ENCODE results near the gene ARHGAP24. TPM values are rescaled to one million over a fixed set of nuclear protein-coding genes. Genes with fewer than 3 reads are reported as not detected.

The ARHGAP24 gene
- total RNA-seq, 2 donors from 2014 or later = 4.2 to 5.2 TPM

DNA sequence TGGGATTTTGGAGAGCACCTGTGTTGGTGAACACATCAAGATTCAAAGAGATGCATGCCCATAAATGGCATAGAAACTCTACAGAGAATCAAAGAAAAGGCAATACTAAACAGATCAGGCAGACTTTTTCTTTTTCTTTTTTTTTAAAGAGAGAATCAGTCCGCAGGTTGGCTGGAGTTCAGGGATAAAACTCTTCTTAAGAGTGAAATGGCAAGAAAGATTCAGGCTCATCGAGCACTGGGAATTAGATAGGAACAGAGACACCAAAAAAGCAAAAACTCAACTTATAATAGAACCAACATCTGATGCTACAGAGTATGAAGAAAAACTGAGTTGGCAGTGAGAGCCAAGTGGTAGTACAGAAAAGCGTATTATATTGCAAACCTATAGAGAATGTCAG, 314.3 kb downstream of the ARHGAP24 start:
- DNase-seq = no peak
- Histone ChIP-seq H3K36me3 (no peaks in the 10 kb centered on the region), H3K9ac (ENCODE audit: low read depth in 2 of 2, low read length in 2 of 2) (no peak overlapping the region), H3K27ac (no peak overlapping the region), H3K9me3 (no peaks in the 10 kb centered on the region), H3K27me3 (no peaks in the 10 kb centered on the region), H3K4me3 (no peak overlapping the region), H3K4me1 (no peaks in the 10 kb centered on the region)
- intact Hi-C loops (cut with DNase I) = no loop called here
- TF ChIP-seq, protein P1, sequence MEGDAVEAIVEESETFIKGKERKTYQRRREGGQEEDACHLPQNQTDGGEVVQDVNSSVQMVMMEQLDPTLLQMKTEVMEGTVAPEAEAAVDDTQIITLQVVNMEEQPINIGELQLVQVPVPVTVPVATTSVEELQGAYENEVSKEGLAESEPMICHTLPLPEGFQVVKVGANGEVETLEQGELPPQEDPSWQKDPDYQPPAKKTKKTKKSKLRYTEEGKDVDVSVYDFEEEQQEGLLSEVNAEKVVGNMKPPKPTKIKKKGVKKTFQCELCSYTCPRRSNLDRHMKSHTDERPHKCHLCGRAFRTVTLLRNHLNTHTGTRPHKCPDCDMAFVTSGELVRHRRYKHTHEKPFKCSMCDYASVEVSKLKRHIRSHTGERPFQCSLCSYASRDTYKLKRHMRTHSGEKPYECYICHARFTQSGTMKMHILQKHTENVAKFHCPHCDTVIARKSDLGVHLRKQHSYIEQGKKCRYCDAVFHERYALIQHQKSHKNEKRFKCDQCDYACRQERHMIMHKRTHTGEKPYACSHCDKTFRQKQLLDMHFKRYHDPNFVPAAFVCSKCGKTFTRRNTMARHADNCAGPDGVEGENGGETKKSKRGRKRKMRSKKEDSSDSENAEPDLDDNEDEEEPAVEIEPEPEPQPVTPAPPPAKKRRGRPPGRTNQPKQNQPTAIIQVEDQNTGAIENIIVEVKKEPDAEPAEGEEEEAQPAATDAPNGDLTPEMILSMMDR (IDR thresholded peaks at IDR 0.05) = no peak

GRCh38 chr4:85790582-85790981, 315.6 kb downstream of the ARHGAP24 start:
- Histone ChIP-seq H3K4me3 (no peak overlapping the region), H3K27ac (no peak overlapping the region), H3K4me1 (no peaks in the 10 kb centered on the region), H3K9ac (ENCODE audit: low read depth in 2 of 2, low read length in 2 of 2) (no peak overlapping the region), H3K27me3 (no peaks in the 10 kb centered on the region), H3K36me3 (no peaks in the 10 kb centered on the region), H3K9me3 (no peaks in the 10 kb centered on the region)
- intact Hi-C loops (cut with DNase I) = no loop called here
- TF ChIP-seq, protein P1 (IDR thresholded peaks at IDR 0.05) = no peak
- DNase-seq = no peak

GRCh38 chr4:85792376-85793232, 317.7 kb downstream of the ARHGAP24 start:
- H3K9ac ChIP-seq (ENCODE audit: low read depth in 2 of 2, low read length in 2 of 2) = no peak overlapping the region
- no peaks in the 10 kb centered on the region for H3K4me1 ChIP-seq
- no peaks in the 10 kb centered on the region for H3K9me3 ChIP-seq
- no peak for DNase-seq
- intact Hi-C loops (cut with DNase I) = no loop called here
- H3K4me3 ChIP-seq = no peak overlapping the region
- no peak overlapping the region for H3K27ac ChIP-seq
- no peaks in the 10 kb centered on the region for H3K36me3 ChIP-seq
- no peaks in the 10 kb centered on the region for H3K27me3 ChIP-seq
- TF ChIP-seq, protein P1 (IDR thresholded peaks at IDR 0.05) = no peak

GRCh38 chr4:85793233-85793585, 318.3 kb downstream of the ARHGAP24 start:
- Histone ChIP-seq H3K4me1 (no peaks in the 10 kb centered on the region), H3K27ac (peak overlapping the region; percentile 7), H3K4me3 (no peak overlapping the region), H3K9ac (ENCODE audit: low read depth in 2 of 2, low read length in 2 of 2) (no peak overlapping the region), H3K9me3 (no peaks in the 10 kb centered on the region), H3K36me3 (no peaks in the 10 kb centered on the region), H3K27me3 (no peaks in the 10 kb centered on the region)
- intact Hi-C loops (cut with DNase I) = no loop called here
- DNase-seq = no peak
- TF ChIP-seq, protein P1 (IDR thresholded peaks at IDR 0.05) = no peak

DNA sequence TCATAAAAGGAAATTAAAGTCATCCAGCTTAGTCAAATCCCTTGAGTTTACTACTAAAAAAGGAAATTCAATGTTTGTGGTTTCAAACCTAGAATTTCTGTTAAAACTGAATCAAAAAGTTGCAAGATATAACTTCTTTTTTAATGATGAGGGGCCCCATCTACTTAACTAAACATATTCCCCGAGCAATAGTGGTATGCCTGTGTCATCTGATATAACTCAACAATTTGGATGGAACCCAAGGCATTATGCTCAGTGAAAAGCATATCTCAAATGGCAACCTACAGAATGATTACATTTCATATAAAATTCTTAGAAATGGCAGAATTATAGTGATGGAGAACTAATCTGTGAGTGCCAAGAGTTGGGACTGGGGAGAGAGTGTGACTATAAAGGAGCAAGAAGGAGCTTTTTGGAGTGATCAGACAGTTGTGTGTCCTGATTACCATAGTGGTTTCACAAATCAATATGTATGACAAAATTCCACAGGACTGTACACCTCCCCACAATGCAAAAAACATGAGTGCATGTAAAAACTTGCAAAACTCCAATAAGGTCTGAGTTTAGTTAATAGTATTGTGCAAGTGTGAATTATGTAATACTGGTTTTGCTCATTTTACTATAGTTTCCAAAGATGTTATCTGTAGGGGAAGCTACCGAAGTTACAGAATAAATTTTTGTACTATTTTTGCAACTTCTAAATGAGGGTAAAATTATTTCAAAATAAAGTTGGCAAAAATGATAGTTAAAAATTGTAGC, 323.2 kb downstream of the ARHGAP24 start:
- no peak for DNase-seq
- Histone ChIP-seq H3K36me3 (no peaks in the 10 kb centered on the region), H3K9ac (ENCODE audit: low read depth in 2 of 2, low read length in 2 of 2) (no peak overlapping the region), H3K4me3 (no peak overlapping the region), H3K27ac (no peak overlapping the region), H3K4me1 (no peaks in the 10 kb centered on the region), H3K27me3 (no peaks in the 10 kb centered on the region), H3K9me3 (no peaks in the 10 kb centered on the region)
- TF ChIP-seq, protein P1 (IDR thresholded peaks at IDR 0.05) = no peak
- intact Hi-C loops (cut with DNase I) = no loop called here

Measured in colonic mucosa (tissue), 4 donors.